Testis (tissue), 3 donors: ENCODE results near the gene ENTPD8. TPM values are rescaled to one million over a fixed set of nuclear protein-coding genes. Genes with fewer than 3 reads are reported as not detected.

ENCODE experiments used
- DNase-seq: peaks from one replicate; pipeline ENCODE4 v3.0.0-alpha.2; 2019
- H3K27ac ChIP-seq, 2 donors: fragments of 200-600 bp; sonication (generic); one replicate each; pipeline ENCODE4 v1.5.1; 2019
- H3K27me3 ChIP-seq: fragments of 200-600 bp; sonication (generic); one replicate; pipeline ENCODE4 v1.5.1; 2019
- H3K36me3 ChIP-seq: fragments of 200-600 bp; sonication (generic); one replicate; pipeline ENCODE4 v1.5.1; 2017; ENCODE audit warnings: low read depth; ENCODE audit errors: missing control alignments
- H3K4me1 ChIP-seq: fragments of 200-600 bp; sonication (generic); one replicate; pipeline ENCODE4 v1.5.1; 2019
- H3K4me3 ChIP-seq, 2 donors: fragments of 200-600 bp; sonication (generic); one replicate each; pipeline ENCODE4 v1.5.1; 2017 to 2019
- H3K9me3 ChIP-seq: fragments of 200-600 bp; sonication (generic); one replicate; pipeline ENCODE4 v1.5.1; 2017
- POLR2A ChIP-seq: fragments of 450-650 bp; IDR thresholded peaks from one replicate; pipeline ENCODE4 v1.6.1; 2017; ENCODE audit warnings: antibody characterized with exemption, mild to moderate bottlenecking, moderate library complexity
- WGBS, 2 donors: methylation state at CpG; one replicate each; pipeline ENCODE4 v1.1.5; 2018; 5-methylcytosine and 5-hydroxymethylcytosine counted together
- intact Hi-C: fragments of 100-400 bp; cut with DNase I; formaldehyde crosslinking; loops from one replicate; pipeline ENCODE4 v1.15.1; 2023; ENCODE audit warnings: low total_unique reads
- polyA plus RNA-seq: library from polyadenylated mRNA; stranded (reverse); fragments of 350-450 nt; fragmentation: Illumina TruSeq; extraction: RNeasy Lipid Tissue Mini Kit (QIAGEN cat#74804); gene quantifications from one replicate; pipeline ENCODE4 v1.2.3, GENCODE V29; 2014; ENCODE audit warnings: low read depth, low replicate concordance; ENCODE audit not compliant: insufficient read depth
- total RNA-seq, 2 donors: library from RNA; depleted of rRNA; stranded (reverse); fragments of >200 nt; gene quantifications; one replicate each; pipeline ENCODE4 v1.2.3, GENCODE V29; 2016
- TF ChIP-seq, protein P1 (sequence below), 3 experiments: fragments of 450-650 bp in 2 of 3; fragments of 200-600 bp in 1 of 3; sonication (generic) in 1 of 3; IDR thresholded peaks; one replicate each; pipeline ENCODE4 v1.5.1; 2016 to 2019; ENCODE audit warnings: antibody characterized with exemption in 3 of 3, mild to moderate bottlenecking in 2 of 3, moderate library complexity in 1 of 3

Gene ENTPD8
- total and polyA plus RNA-seq, 3 donors from 2014 or later, result 0.37 to 2.2 (median 2.0) TPM

DNA sequence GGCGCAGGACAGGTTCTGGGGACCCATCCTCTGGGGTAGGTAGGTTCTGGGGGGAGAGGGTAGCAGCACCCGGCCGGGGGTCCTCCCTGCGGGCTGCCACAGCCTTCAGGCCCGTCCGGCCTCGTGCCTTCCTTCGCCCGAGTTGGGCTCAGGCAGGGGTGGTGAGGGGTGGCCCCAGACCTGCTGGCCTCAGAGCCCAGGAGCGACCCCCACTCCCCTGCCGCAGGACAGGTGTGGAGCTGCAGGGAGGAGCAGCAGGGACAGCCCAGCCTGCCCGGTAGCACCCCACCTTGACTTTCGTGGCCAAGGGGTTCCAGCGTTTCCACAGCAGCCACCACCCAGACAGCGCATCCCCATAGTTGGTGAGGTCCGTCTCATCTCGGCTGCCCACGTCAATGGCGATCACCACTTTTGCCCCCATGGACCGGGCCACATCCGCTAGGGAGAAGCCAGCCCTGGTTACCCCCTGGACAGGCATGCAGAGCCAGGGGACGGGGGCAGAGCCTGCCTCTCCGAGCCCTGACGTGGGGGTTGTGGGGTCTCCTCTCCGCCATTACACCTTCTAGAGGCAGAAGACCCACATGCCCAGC lies 21.3 kb upstream of the ENTPD8 start:
- no peaks in the 10 kb centered on the region for H3K36me3 ChIP-seq
- no peaks in the 10 kb centered on the region for H3K27me3 ChIP-seq
- TF ChIP-seq POLR2A, result no peak
- TF ChIP-seq, protein P1, sequence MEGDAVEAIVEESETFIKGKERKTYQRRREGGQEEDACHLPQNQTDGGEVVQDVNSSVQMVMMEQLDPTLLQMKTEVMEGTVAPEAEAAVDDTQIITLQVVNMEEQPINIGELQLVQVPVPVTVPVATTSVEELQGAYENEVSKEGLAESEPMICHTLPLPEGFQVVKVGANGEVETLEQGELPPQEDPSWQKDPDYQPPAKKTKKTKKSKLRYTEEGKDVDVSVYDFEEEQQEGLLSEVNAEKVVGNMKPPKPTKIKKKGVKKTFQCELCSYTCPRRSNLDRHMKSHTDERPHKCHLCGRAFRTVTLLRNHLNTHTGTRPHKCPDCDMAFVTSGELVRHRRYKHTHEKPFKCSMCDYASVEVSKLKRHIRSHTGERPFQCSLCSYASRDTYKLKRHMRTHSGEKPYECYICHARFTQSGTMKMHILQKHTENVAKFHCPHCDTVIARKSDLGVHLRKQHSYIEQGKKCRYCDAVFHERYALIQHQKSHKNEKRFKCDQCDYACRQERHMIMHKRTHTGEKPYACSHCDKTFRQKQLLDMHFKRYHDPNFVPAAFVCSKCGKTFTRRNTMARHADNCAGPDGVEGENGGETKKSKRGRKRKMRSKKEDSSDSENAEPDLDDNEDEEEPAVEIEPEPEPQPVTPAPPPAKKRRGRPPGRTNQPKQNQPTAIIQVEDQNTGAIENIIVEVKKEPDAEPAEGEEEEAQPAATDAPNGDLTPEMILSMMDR (IDR thresholded peaks at IDR 0.05), result no peak
- intact Hi-C loops, result no loop called here
- H3K4me3 ChIP-seq, result no peak overlapping the region
- H3K4me1 ChIP-seq, result peaks cover 22% of the 10 kb centered on the region
- no peaks in the 10 kb centered on the region for H3K9me3 ChIP-seq
- WGBS, 2 donors, result 77 to 79% methylated on average over 11 to 24 of the region's 25 CpGs
- H3K27ac ChIP-seq, result no peak overlapping the region
- no peak for DNase-seq

GRCh38 chr9:137461663-137462395 lies 20.7 kb upstream of the ENTPD8 start:
- intact Hi-C loops, result no loop called here
- Histone ChIP-seq H3K36me3 (no peaks in the 10 kb centered on the region), H3K4me3 (peak overlapping the region in 1 of 2 donors; percentile 6), H3K9me3 (no peaks in the 10 kb centered on the region), H3K27ac (no peak overlapping the region), H3K4me1 (peaks cover 28% of the 10 kb centered on the region), H3K27me3 (no peaks in the 10 kb centered on the region)
- no peak for TF ChIP-seq POLR2A
- TF ChIP-seq, protein P1 (IDR thresholded peaks at IDR 0.05), result no peak
- DNase-seq, result peak; percentile 67
- 45 to 50% methylated on average over 2 to 52 of the region's 52 CpGs for WGBS, 2 donors

DNA sequence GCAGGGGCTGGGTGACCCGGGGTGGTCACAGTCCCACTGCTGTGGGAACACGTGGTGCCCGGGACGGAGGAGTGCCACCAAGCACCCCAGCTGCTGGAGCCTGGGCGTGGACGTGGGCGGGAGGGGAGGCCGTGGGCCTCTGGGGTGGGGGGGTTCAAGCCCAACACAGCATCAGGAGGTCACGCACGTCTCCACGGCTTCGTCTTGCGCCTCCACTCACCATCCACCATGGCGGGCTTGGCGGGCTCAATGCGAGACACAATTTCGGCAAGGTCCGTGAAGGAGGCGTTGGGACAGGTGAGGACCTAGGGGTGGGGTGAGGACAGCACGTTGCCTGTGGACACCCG lies 20.1 kb upstream of the ENTPD8 start:
- 71 to 76% methylated on average over 16 to 20 of the region's 21 CpGs for WGBS, 2 donors
- intact Hi-C loops, result no loop called here

GRCh38 chr9:137460363-137461315 lies 19.5 kb upstream of the ENTPD8 start:
- H3K36me3 ChIP-seq, result no peaks in the 10 kb centered on the region
- H3K27me3 ChIP-seq, result no peaks in the 10 kb centered on the region
- H3K9me3 ChIP-seq, result no peaks in the 10 kb centered on the region
- intact Hi-C loops, result no loop called here
- peak overlapping the region in 1 of 2 donors; percentile 92 for H3K27ac ChIP-seq
- no peak for DNase-seq
- peaks cover 40% of the 10 kb centered on the region for H3K4me1 ChIP-seq
- WGBS, 2 donors, result 81 to 88% methylated on average over 18 to 31 of the region's 31 CpGs
- TF ChIP-seq, protein P1 (IDR thresholded peaks at IDR 0.05), result no peak
- no peak for TF ChIP-seq POLR2A
- no peak overlapping the region for H3K4me3 ChIP-seq

More for the DNA sequence above, 20.1 kb upstream of the ENTPD8 start:
- H3K27ac ChIP-seq, result no peak overlapping the region
- H3K4me3 ChIP-seq, result peak overlapping the region in 1 of 2 donors; percentile 6
- peaks cover 34% of the 10 kb centered on the region for H3K4me1 ChIP-seq
- no peaks in the 10 kb centered on the region for H3K27me3 ChIP-seq
- no peak for TF ChIP-seq POLR2A
- TF ChIP-seq, protein P1 (IDR thresholded peaks at IDR 0.05), result no peak
- H3K9me3 ChIP-seq, result no peaks in the 10 kb centered on the region
- no peaks in the 10 kb centered on the region for H3K36me3 ChIP-seq
- no peak for DNase-seq
